ENCODE data around the gene DET1. TPM values are rescaled to one million over a fixed set of nuclear protein-coding genes. Genes with fewer than 3 reads are reported as not detected.

The DET1 gene
- total and polyA plus RNA-seq, 2 donors (not counting 1 experiment from before 2014, with no cell fraction given) = 6.7 to 10.1 TPM

DNA sequence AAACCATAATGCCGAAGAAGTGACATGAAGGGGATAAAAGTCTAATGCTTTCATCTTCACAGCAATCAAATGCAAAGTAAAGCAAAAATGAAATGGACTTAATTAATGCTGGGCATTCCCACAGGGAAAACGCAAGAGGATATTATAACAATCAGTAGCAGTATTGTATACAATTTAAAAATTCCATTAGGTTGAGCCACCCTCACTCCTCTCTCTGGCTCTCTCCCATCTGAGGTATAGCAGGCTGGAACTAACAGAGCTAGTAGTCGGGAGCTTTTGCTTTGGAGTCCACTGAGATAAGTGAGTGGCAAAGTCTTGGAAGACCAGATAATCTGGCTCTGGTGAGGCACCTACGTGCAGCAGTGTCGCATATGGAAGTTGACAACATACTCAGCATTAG lies 33.9 kb downstream of the DET1 start:
- no peak overlapping the region for H2AFZ ChIP-seq (ENCODE audit: insufficient read depth, low read depth, low read length, poor library complexity, severe bottlenecking)
- no peaks in the 10 kb centered on the region for H3K9me3 Mint-ChIP-seq (ENCODE audit: insufficient read depth)
- no peak overlapping the region for H3K27ac Mint-ChIP-seq
- H3K27me3 Mint-ChIP-seq = no peaks in the 10 kb centered on the region
- no peaks in the 10 kb centered on the region for H3K9me3 ChIP-seq (ENCODE audit: control extremely low read depth in 1 of 3, control insufficient read depth in 2 of 3, insufficient read depth in 1 of 3, low read length in 2 of 3)
- WGBS (ENCODE audit: insufficient coverage) = 100% methylated on average over 2 of the region's 5 CpGs
- TF ChIP-seq EZH2 (IDR thresholded peaks at IDR 0.05; ENCODE audit: borderline replicate concordance, insufficient read depth, low read depth, low read length, poor library complexity, severe bottlenecking) = no peak
- TF ChIP-seq, protein P1, sequence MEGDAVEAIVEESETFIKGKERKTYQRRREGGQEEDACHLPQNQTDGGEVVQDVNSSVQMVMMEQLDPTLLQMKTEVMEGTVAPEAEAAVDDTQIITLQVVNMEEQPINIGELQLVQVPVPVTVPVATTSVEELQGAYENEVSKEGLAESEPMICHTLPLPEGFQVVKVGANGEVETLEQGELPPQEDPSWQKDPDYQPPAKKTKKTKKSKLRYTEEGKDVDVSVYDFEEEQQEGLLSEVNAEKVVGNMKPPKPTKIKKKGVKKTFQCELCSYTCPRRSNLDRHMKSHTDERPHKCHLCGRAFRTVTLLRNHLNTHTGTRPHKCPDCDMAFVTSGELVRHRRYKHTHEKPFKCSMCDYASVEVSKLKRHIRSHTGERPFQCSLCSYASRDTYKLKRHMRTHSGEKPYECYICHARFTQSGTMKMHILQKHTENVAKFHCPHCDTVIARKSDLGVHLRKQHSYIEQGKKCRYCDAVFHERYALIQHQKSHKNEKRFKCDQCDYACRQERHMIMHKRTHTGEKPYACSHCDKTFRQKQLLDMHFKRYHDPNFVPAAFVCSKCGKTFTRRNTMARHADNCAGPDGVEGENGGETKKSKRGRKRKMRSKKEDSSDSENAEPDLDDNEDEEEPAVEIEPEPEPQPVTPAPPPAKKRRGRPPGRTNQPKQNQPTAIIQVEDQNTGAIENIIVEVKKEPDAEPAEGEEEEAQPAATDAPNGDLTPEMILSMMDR (IDR thresholded peaks at IDR 0.05) = no peak
- no peak overlapping the region for H3K9ac ChIP-seq (ENCODE audit: low read length)
- H3K4me1 Mint-ChIP-seq = no peaks in the 10 kb centered on the region
- CTCF ChIA-PET = no interaction called here
- H4K20me1 ChIP-seq (ENCODE audit: control insufficient read depth, insufficient read depth, low read length, poor library complexity, severe bottlenecking) = no peaks in the 10 kb centered on the region
- intact Hi-C loops (cut with micrococcal nuclease) = no loop called here
- no peaks in the 10 kb centered on the region for H3K79me2 ChIP-seq (ENCODE audit: control insufficient read depth, insufficient read depth, low read length)
- no peak for DNase-seq
- ATAC-seq (ENCODE audit: low read depth) = no peak
- no peak overlapping the region for H3K27ac ChIP-seq (ENCODE audit: low read length in 2 of 2)
- no peaks in the 10 kb centered on the region for H3K4me1 ChIP-seq (ENCODE audit: control insufficient read depth in 2 of 2, insufficient read depth in 2 of 2, low read length in 2 of 2)
- POLR2A ChIA-PET = no interaction called here
- H3K4me2 ChIP-seq (replicated peaks; ENCODE audit: low read depth, low read length, poor library complexity, severe bottlenecking) = no peak overlapping the region
- no peak overlapping the region for H3K4me3 Mint-ChIP-seq
- H3K4me3 ChIP-seq (ENCODE audit: control extremely low read depth in 1 of 5, extremely low read depth in 1 of 5, insufficient read depth in 1 of 5, low read depth in 2 of 5, low read length in 4 of 5) = no peak overlapping the region
- peaks cover 22 to 37% of the 10 kb centered on the region in 2 experiments for H3K36me3 ChIP-seq (replicated peaks in 1 of 2; ENCODE audit: control extremely low read depth in 1 of 2, control insufficient read depth in 1 of 2, extremely low read depth in 1 of 2, insufficient read depth in 2 of 2, low read length in 1 of 2)
- no peaks in the 10 kb centered on the region for H3K27me3 ChIP-seq (replicated peaks in 1 of 4; ENCODE audit: control extremely low read depth in 1 of 4, control insufficient read depth in 3 of 4, insufficient read depth in 4 of 4, low read length in 3 of 4)

DNA sequence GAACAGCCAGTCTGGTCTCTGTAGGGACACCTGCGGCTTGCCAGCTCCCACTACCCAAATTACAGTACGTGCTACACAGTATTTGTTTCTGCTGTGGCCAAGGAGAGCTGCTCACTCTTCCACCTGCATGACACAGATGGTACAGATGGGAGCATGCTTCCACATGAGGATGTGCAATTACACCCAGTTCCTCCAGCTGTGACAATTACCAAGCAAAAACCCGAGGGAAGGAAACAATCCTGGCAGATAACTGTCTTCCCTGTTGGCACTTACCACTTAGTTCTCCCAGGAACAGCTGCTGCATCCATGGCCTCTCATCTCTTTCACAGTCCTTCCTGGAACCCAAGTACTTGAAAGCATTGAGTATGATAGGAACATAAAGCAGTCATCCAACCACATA lies 34.4 kb downstream of the DET1 start:
- ChIA-PET CTCF (no interaction called here), POLR2A (no interaction called here)
- Histone ChIP-seq H3K27me3 (replicated peaks in 1 of 4; ENCODE audit: control extremely low read depth in 1 of 4, control insufficient read depth in 3 of 4, insufficient read depth in 4 of 4, low read length in 3 of 4) (no peaks in the 10 kb centered on the region), H3K79me2 (ENCODE audit: control insufficient read depth, insufficient read depth, low read length) (no peaks in the 10 kb centered on the region), H3K4me3 (ENCODE audit: control extremely low read depth in 1 of 5, extremely low read depth in 1 of 5, insufficient read depth in 1 of 5, low read depth in 2 of 5, low read length in 4 of 5) (no peak overlapping the region), H3K4me2 (replicated peaks; ENCODE audit: low read depth, low read length, poor library complexity, severe bottlenecking) (no peak overlapping the region), H4K20me1 (ENCODE audit: control insufficient read depth, insufficient read depth, low read length, poor library complexity, severe bottlenecking) (no peaks in the 10 kb centered on the region), H3K9ac (ENCODE audit: low read length) (no peak overlapping the region), H3K9me3 (ENCODE audit: control extremely low read depth in 1 of 3, control insufficient read depth in 2 of 3, insufficient read depth in 1 of 3, low read length in 2 of 3) (no peaks in the 10 kb centered on the region), H2AFZ (ENCODE audit: insufficient read depth, low read depth, low read length, poor library complexity, severe bottlenecking) (no peak overlapping the region), H3K4me1 (ENCODE audit: control insufficient read depth in 2 of 2, insufficient read depth in 2 of 2, low read length in 2 of 2) (no peaks in the 10 kb centered on the region), H3K27ac (ENCODE audit: low read length in 2 of 2) (no peak overlapping the region), H3K36me3 (replicated peaks in 1 of 2; ENCODE audit: control extremely low read depth in 1 of 2, control insufficient read depth in 1 of 2, extremely low read depth in 1 of 2, insufficient read depth in 2 of 2, low read length in 1 of 2) (peaks cover 22 to 42% of the 10 kb centered on the region in 2 experiments)
- no peak for TF ChIP-seq EZH2 (IDR thresholded peaks at IDR 0.05; ENCODE audit: borderline replicate concordance, insufficient read depth, low read depth, low read length, poor library complexity, severe bottlenecking)
- TF ChIP-seq, protein P1 (IDR thresholded peaks at IDR 0.05) = no peak
- intact Hi-C loops (cut with micrococcal nuclease) = no loop called here
- H3K9me3 Mint-ChIP-seq (ENCODE audit: insufficient read depth) = no peaks in the 10 kb centered on the region
- no peaks in the 10 kb centered on the region for H3K4me1 Mint-ChIP-seq
- H3K4me3 Mint-ChIP-seq = no peak overlapping the region
- ATAC-seq (ENCODE audit: low read depth) (no peak), DNase-seq (no peak)
- no peaks in the 10 kb centered on the region for H3K27me3 Mint-ChIP-seq
- WGBS (ENCODE audit: insufficient coverage) = 88% methylated on average over 3 of the region's 3 CpGs
- H3K27ac Mint-ChIP-seq = no peak overlapping the region
